T1000 (cell line): ENCODE measurements around the gene LRRTM4.
"Not testable (repeated sequence)": the region's sequence is repeated elsewhere in the genome, so short reads cannot be mapped to it uniquely, and the experiment has no call there.

Source experiments
- DNase-seq: peaks from one replicate; lab custom pipeline; 2025; ENCODE audit warnings: mixed read lengths; lab: John Stamatoyannopoulos, UW

Gene LRRTM4

DNA sequence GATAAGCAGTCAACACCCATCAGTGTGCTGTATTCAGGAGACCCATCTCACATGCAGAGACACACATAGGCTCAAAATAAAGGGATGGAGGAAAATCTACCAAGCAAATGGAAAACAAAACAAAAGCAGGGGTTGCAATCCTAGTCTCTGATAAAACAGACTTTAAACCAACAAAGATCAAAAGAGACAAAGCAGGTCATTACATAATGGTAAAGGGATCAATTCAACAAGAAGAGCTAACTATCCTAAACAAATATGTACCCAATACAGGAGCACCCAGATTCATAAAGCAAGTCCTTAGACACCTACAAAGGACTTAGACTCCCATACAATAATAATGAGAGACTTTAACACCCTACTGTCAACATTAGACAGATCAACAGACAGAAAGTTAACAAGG lies 358.2 kb downstream of the LRRTM4 start:
- DNase-seq, result not testable (repeated sequence)

DNA sequence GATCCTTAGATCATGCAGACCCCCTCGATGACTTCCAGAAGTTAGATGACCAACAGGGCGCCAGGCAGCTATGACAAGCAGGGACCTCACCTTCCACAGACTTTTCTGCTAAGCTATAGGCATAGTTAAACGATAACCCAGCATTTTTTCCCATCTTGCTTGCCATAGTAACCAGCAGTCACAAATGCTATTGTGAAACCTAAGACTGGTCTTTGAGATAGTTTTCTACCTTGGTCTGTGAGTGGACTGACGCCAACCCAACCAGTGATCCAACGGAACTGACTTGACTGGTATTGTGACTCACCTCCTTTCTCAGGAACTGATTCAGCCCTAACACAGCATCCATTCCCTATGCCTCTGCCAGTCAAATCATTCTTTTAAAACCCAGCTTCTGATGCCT lies 361.2 kb downstream of the LRRTM4 start:
- DNase-seq, result peak; percentile 1

DNA sequence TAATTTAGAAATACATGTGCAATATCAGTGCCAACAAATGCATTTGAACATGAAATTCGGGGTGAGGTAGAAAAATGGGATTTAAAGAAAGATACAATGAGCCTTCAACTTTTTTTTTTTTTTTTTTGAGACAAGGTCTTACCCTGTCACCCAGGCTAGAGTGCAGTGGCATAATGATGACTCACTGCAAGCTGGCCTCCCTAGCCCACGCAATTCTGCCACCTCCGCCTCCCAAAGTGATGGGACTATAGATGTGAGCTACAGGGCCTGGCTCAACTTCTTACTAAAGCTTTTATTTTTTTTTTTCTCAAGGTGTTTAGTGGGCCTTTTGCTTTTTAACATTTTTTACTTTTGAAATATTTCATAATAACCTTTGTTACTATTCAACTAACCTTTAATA lies 365.6 kb downstream of the LRRTM4 start:
- DNase-seq, result no peak

DNA sequence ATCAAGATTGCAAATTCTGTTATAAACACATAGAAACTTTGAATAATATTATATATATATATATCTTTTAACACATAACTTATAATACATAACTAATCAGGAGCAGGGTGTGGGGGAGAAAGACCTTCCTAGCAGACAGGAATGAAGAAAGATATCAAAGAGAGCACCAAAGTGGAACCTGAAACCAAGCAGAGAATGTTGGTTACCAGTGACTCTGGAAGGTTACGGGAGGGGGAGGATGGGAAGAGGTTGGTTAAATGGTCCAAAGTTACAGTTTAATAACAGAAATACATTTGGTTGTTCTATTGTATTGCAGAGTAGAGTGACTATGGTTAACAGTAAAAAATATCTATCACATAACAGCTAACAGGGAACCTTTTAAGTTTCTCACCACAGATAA lies 366.7 kb downstream of the LRRTM4 start:
- no peak for DNase-seq

DNA sequence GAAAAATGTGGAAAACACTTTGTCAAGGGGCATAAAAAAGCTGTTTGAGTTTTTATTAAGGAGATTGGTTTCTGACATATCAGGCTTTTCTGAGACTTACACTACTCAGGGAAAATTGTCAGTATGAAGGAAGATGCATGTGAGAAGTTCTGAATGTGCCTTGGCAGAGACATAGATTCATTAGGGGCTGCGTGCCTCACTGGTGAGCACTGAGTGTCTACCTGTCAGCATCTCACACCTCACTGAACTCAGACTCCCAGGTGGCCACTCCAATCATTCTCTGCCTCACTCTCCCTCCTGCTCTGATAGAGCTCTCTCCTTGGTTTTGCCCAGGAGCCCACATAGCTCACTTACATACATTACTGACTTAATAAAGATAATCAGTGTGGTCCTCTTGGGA lies 372.6 kb downstream of the LRRTM4 start:
- no peak for DNase-seq

DNA sequence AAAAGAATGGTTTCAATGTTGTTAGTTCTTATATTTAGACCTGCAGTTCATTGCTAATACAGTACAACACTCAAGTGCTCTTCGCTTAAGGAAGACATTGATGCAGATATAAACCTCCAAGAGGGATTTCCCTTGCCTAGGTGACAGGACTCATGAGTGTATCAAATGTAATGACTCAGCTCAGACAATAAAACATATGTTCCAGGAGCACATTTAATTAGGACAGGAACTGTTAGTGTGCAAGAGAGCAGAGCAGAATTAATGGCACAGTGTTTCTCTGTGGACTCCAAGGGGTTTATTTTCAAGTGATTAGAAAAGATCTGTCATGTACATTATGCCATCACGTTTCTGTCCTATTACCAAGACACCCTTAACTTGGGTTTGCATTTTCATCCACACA lies 375.0 kb downstream of the LRRTM4 start:
- DNase-seq, result no peak

DNA sequence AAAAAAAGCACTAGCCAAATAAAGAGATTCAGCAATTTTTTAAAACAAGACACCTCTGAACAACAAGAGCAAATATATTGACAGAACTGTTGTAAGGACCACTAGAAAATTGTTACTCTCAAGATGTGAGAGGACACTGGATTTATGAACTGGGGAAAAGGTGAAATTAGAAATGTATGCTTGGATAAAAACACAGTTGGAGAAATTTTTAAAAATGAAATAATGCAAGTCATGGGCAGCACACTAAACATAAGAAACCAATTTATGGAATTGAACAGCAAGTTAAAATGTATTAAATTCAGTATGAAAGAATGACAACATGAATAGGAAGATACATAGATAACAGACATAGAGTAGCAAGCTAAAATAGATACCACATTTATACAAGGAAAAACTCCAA lies 377.4 kb downstream of the LRRTM4 start:
- DNase-seq, result no peak

DNA sequence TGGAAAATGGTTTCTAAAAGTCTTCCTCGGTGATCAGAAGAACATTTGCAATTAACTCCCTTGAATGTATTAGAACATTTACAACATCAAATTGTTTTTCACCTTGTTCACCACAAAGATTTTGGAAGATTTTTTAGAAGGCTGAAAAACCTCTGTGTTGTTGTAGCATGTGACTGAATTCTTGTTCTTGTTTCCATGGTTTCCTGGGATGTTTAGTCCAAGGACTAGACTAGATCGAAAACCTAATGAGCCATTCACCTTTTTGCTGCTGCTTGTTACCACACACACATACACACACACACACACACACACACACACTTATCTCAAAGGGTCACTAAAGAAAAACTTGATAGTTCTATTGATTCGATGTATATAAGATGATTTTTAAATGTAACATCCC lies 380.0 kb downstream of the LRRTM4 start:
- no peak for DNase-seq

DNA sequence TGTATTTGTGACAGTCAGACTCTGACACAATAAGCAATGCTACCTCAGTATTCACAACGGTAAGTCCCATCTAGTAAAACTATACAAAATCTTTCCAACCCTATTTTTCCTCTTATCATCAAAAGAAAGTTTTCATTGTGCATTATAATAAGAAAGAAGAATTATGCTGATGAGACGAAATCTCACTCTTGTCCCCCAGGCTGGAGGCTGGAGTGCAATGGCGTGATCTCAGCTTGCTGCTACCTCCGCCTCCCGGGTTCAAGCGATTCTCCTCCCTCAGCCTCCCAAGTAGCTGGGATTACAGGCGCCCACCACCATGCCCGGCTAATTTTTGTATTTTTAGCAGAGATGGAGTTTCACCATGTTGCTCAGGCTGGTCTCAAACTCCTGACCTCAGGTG lies 393.7 kb downstream of the LRRTM4 start:
- not testable (repeated sequence) for DNase-seq

DNA sequence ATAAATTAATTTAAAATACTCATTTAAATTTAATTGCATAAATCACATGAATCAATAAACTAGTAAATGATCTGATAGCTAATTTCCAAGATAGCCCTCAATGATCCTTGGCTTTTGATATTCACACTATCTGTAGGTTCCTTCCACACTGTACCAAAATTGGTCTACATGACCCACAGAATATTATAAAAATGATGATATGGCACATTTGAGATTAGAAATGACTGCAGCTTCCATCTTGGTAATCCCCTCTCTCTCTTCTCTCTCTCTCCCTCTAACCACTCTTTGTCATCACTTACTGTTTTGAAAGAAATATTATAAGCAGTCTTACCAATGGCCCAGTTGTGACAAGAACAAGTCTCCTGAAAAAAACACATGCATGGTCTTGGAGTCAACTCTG lies 394.8 kb downstream of the LRRTM4 start:
- no peak for DNase-seq

DNA sequence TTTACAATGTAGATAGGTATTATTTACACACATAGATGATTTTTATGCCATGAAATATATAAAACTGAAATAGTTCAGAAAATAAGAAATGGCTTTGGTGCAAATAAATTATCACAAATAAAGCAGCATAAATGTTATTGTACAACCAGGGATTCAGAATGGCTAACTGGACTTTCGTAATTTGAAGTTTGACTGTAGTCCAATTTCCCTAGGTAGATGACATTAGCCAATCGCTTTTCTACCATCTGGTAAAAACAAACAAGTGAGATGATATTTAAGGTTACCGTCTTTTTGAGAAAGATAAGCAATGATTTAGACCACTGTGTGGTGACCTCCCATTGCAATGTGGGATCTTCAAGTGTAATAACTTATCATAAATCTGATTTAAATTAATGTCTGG lies 400.7 kb downstream of the LRRTM4 start:
- DNase-seq, result no peak

DNA sequence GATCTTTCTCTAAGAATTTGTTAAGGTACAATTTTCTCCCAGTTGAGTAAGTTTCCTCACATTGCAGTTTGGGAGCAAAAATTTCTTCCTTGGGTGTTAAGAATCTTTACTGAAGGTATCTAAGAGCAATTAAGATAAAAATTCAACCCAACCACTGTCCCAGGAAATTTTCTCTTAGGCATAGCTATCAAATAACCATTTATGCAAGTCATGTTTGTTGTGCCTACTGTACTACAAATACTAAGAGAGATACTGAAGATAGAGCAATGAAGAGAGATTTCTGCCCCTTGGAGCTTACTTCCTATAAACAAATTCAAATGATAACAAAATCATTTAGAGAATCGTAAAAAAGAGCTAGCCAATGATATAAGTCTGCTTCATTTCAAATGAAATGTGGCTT lies 402.8 kb downstream of the LRRTM4 start:
- no peak for DNase-seq

DNA sequence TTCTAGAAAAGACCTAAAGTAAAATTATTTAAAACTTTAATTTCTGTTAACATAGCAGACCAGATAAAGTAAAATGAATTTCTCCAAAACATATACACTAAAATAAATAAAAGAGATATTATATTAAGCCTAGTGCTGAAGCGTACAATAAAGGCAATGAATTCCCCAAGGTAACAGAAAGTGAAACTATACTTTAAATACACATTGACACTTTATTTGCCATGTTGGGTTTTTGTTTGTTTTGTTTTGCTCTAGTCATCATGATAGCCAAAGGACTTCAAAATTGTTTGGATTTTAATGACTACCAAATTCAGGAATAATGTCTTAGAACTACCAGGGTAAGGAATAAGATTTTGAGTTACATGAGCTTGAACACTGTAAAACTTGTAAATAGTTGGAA lies 413.3 kb downstream of the LRRTM4 start:
- DNase-seq, result no peak

DNA sequence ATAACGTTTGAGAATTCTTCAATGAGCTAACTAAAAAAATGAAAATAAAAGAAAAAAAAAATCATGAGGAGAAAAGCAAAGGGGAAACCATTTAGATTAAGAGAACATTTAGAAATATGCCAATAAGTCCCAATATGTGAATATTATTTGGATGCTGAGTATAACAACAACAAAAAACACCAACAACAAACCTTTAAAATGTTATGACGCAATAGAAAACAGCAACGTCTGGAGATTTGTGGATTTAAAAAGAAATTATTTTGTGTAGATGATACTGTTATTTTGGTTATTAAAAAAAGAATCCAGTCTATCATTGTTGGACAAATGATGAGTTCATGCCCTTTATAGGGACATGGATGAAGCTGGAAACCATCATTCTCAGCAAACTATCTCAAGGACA lies 417.2 kb downstream of the LRRTM4 start:
- no peak for DNase-seq

DNA sequence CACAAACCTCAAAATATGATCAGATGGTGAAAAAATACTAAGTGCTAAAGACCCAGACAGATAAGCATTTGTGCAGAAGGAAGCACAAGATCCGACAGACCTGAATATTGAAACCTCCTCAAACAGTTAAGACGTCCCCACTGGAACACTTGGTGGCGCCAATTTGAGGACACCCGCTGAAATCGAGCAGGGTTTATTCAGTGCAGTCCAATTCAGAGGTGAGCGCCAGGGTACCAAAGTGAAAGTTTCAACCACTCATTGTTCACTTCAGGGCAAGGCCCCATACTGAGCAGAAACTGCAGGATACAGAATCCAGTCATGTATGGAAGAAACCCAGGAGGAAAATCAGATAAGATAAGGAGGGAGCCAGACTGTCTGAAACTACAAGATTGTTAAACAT lies 417.6 kb downstream of the LRRTM4 start:
- no peak for DNase-seq

DNA sequence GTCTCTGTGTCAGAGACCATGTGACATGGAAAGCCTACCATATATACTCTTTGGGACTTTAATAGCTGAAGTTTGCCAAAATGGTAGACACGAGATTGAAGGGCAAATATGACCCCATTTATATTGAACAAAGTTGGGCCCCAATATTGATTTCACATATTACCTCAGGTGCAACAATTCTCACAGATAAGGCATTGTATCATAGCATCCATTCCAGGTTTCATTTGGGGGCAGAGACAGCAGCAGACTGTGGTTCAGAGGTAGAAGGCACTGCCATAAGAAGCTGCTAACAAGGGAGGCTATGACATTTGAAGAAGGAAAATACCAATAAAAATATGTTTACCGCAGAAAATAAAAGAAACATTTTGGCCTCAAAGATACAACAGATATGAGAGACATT lies 419.2 kb downstream of the LRRTM4 start:
- DNase-seq, result no peak

DNA sequence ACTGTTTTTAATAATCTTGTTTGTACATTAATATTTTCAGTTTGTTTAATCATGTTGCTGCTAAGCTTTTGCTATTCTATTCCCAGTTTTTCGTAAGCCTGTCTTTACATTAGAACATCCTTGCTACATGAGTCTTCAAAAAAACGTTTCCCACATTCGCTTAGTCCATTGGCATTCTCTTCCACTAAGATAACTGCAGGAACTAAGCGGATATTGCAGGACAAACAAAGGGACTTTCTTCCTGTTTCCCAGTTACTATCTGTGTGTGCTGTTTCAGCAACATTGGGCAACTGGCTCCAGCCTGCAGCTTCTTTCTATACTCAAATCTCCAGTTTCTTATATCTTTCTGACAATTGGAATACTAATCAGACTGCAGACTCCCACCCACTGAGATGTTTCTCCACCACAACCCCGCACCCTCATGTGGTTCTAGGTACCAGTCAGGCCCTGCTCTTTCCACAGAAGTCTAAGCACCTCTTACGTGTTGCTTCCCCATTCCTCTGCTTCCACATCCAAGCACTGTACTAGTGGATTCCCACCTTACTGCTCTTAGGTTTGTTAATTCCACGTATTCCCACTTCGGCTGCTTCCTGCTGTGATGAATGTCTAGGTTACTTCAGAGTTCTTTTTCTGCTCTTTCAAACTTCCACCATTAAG lies 420.3 kb downstream of the LRRTM4 start:
- no peak for DNase-seq

DNA sequence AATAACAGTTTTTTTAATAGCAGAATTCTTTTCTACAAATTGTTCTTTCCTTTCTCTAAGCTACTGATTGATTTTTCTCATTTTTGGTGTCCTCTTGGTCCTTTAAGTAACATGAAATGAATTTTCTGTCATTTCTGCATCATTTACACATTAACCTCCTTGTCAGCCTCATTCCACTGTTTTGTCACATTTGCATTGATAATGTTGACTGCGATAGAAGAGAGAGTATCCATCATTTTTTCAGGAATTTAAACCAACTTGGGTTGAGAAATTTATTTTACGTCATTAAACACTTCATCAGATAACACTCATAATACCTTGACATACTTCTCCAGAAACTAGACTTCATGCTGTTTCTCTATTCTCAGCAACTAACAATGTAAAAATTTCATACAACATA lies 422.2 kb downstream of the LRRTM4 start:
- no peak for DNase-seq

DNA sequence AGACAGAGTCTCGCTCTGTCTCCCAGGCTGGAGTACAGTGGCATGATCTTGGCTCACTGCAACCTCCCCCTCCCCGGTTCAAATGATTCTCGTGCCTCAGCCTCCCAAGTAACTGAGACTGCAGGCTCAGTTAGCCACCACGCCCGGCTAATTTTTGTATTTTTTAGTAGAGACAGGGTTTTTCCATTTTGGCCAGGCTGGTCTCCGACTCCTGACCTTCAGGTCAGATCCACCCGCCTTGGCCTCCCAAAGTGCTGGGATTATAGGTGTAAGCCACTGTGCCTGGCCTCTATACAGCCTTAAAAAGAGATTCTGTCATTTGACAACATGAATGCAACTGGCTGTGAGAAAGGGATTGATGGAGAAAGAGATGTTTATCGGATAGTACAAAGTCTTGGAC lies 426.7 kb downstream of the LRRTM4 start:
- DNase-seq, result not testable (repeated sequence)

DNA sequence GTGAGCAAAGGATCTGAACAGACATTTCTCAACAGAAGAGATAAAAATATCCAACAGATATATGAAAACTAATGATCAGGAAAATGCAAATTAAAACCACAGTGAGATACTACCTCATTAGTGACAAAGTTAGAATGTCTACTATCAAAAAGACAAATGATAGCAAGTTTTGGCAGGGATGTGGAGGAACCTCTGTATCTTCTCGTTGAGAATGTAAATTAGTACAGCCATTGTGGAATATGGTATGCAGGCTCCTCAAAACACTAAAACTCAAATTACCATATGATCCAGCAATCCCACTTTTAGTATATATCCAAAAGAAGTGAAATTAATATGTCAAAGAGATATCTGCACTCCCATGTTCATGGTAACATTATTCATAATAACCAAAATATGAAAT lies 427.1 kb downstream of the LRRTM4 start:
- no peak for DNase-seq

DNA sequence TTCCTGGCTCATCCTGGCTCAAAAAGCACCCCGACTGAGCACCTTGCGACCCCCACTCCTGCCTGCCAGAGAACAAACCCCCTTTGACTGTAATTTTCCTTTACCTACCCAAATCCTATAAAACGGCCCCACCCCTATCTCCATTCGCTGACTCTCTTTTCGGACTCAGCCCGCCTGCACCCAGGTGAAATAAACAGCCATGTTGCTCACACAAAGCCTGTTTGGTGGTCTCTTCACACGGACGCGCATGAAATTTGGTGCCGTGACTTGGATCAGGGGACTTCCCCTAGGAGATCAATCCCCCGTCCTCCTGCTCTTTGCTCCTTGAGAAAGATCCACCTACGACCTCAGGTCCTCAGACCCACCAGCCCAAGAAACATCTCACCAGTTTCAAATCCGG lies 433.8 kb downstream of the LRRTM4 start:
- DNase-seq, result not testable (repeated sequence)

DNA sequence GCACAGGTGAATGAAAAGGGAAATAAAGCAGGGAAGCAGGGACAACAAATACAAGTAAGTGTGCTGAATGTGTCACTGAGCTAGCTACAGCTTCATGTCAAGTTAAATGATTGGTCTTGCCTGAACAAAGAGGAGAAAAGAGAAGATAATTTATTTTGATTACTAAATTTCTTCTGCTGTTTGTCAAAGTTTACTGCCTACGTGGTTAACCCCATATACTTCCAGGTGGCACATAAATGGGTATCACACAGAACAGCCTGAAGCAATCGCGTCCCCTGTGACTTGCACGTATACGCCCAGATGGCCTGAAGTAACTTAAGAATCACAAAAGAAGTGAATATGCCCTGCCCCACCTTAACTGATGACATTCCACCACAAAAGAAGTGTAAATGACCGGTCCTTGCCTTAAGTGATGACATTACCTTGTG lies 434.2 kb downstream of the LRRTM4 start:
- DNase-seq, result no peak

DNA sequence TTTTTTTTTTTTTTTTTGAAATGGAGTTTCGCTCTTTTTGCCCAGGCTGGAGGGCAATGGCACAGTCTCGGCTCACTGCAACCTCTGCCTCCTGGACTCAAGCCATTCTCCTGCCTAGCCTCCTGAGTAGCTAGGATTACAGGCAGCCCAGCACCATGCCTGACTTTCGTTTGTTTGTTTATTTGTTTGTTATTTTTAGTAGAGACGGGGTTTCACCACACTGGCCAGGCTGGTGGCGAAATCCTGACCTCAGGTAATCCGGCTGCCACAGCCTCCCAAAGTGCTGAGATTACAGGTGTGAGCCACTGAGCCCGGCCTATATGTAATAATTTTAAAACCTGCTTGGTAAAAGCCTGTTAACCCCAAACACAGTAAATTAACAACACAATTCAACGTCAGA lies 435.7 kb downstream of the LRRTM4 start:
- DNase-seq, result no peak

DNA sequence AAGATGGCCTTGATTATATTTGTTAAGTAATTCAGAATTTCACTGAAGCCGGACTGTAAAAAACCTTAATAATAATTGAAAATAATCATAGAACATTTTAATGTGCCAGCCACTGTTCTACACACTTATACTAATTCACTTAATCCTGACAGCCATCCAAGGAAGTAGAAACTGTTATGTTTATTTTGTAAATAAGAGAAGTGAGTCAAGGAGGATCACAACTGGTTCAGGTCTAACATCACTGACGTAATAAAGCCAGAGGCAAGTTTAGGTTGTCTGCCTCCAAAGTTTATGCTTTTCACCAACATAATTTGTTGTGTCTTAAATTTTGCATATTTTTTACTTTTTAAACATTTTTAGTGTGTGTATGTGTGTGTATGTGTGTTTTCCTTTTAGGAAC lies 436.1 kb downstream of the LRRTM4 start:
- no peak for DNase-seq

DNA sequence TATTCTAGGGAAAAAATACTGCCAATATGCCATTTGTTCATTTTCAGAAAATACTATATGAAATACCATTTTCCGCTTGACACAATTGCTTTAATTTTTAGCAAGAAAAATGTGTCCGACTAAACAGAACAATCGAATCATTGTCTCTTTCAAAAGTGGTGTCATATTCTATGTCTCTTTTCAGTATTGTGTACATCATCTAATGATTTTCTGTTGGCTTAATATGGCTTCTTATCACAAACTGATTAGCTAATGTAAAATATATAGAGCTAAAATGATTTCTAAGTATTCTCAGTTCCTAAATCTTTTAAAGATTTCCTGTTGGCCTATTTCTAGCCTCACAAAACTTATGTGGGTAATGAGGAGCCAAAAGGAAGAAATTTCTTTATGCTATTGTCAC lies 436.6 kb downstream of the LRRTM4 start:
- no peak for DNase-seq
